Fibroblast of skin of scalp (primary cell): Measurements from ENCODE around the gene RBMS3.
A peak's percentile ranks its signal among the peaks of the same experiment; 100 is the strongest.
"Not testable (repeated sequence)": the region's sequence is repeated elsewhere in the genome, so short reads cannot be mapped to it uniquely, and the experiment has no call there.

Experiments used
- DNase-seq: peaks from one replicate; pipeline ENCODE4 v3.0.0-alpha.2; 2013

The RBMS3 gene

GRCh38 chr3:29344935-29345334 is 64.1 kb downstream of the RBMS3 start:
- no peak for DNase-seq

GRCh38 chr3:29345516-29346300 is 64.8 kb downstream of the RBMS3 start:
- no peak for DNase-seq

GRCh38 chr3:29346828-29347227 is 66.0 kb downstream of the RBMS3 start:
- DNase-seq: peak; percentile 92

- DNase-seq: peak; percentile 39
Observed at GRCh38 chr3:29347412-29347811, 66.5 kb downstream of the RBMS3 start.

- peak; percentile 60 for DNase-seq
Observed at GRCh38 chr3:29348316-29348715, 67.4 kb downstream of the RBMS3 start.

- DNase-seq: peak; percentile 38
Observed at GRCh38 chr3:29349049-29349448, 68.2 kb downstream of the RBMS3 start.

GRCh38 chr3:29353807-29354206 is 72.9 kb downstream of the RBMS3 start:
- no peak for DNase-seq

- no peak for DNase-seq
Observed at GRCh38 chr3:29354894-29355293, 74.0 kb downstream of the RBMS3 start.

- DNase-seq: no peak
Observed at GRCh38 chr3:29356062-29356461, 75.2 kb downstream of the RBMS3 start.

- not testable (repeated sequence) for DNase-seq
Observed at GRCh38 chr3:29360289-29360688, 79.4 kb downstream of the RBMS3 start.

- DNase-seq: no peak
Observed at GRCh38 chr3:29363110-29363509, 82.2 kb downstream of the RBMS3 start.

- no peak for DNase-seq
Observed at GRCh38 chr3:29370021-29370420, 89.2 kb downstream of the RBMS3 start.

GRCh38 chr3:29370476-29371420 is 89.9 kb downstream of the RBMS3 start:
- DNase-seq: peak; percentile 27

GRCh38 chr3:29373131-29373680 is 92.3 kb downstream of the RBMS3 start:
- peak; percentile 62 for DNase-seq

GRCh38 chr3:29374226-29374625 is 93.4 kb downstream of the RBMS3 start:
- DNase-seq: no peak

GRCh38 chr3:29379097-29379496 is 98.2 kb downstream of the RBMS3 start:
- DNase-seq: no peak

- peak; percentile 51 for DNase-seq
Observed at GRCh38 chr3:29381595-29381994, 100.7 kb downstream of the RBMS3 start.

GRCh38 chr3:29382409-29382808 is 101.5 kb downstream of the RBMS3 start:
- DNase-seq: peak; percentile 85

GRCh38 chr3:29382845-29383244 is 102.0 kb downstream of the RBMS3 start:
- DNase-seq: no peak

- peak; percentile 97 for DNase-seq
Observed at GRCh38 chr3:29384640-29385039, 103.8 kb downstream of the RBMS3 start.

GRCh38 chr3:29385046-29385830 is 104.4 kb downstream of the RBMS3 start:
- peak; percentile 79 for DNase-seq

GRCh38 chr3:29389362-29389761 is 108.5 kb downstream of the RBMS3 start:
- DNase-seq: no peak
